Osteoblast (primary cell): Measurements from ENCODE around the gene R3HDM2. TPM values are rescaled to one million over a fixed set of nuclear protein-coding genes. Genes with fewer than 3 reads are reported as not detected.
A peak's percentile ranks its signal among the peaks of the same experiment; 100 is the strongest.

Source experiments
- DNase-seq: peaks from one replicate; pipeline ENCODE4 v3.0.0; 2011; ENCODE audit warnings: low spot score, mixed read lengths; ENCODE audit not compliant: insufficient read length; ENCODE audit errors: missing footprints
- H2AFZ ChIP-seq: 2 replicates; pipeline ENCODE4 v1.6.0; 2011; ENCODE audit warnings: mild to moderate bottlenecking, low read length
- H3K27ac ChIP-seq: 2 replicates; pipeline ENCODE4 v1.5.1; 2011; ENCODE audit warnings: mild to moderate bottlenecking, low read depth, low read length, moderate library complexity
- H3K27me3 ChIP-seq: 2 replicates; pipeline ENCODE4 v1.6.0; 2012; ENCODE audit warnings: mild to moderate bottlenecking, control low read depth, inconsistent platforms, low read length, moderate library complexity; ENCODE audit not compliant: insufficient read depth
- H3K36me3 ChIP-seq: 2 replicates; pipeline ENCODE4 v1.5.1; 2011; ENCODE audit warnings: mild to moderate bottlenecking, low read length, control low read depth, moderate library complexity; ENCODE audit not compliant: insufficient read depth
- H3K4me1 ChIP-seq: 2 replicates; pipeline ENCODE4 v1.5.1; 2011; ENCODE audit warnings: mild to moderate bottlenecking, low read length, control low read depth, moderate library complexity; ENCODE audit not compliant: insufficient read depth
- H3K4me2 ChIP-seq: 2 replicates; pipeline ENCODE4 v1.6.0; 2011; ENCODE audit warnings: mild to moderate bottlenecking, low read length; ENCODE audit not compliant: insufficient read depth
- H3K4me3 ChIP-seq: fragments of 200-600 bp; sonication (generic); 3 replicates; pipeline ENCODE4 v1.5.1; 2012; ENCODE audit warnings: mild to moderate bottlenecking, low read length, inconsistent platforms; ENCODE audit not compliant: insufficient read depth
- H3K79me2 ChIP-seq: 2 replicates; pipeline ENCODE4 v1.6.0; 2012; ENCODE audit warnings: mild to moderate bottlenecking, low read length, control low read depth, inconsistent platforms; ENCODE audit not compliant: insufficient read depth
- H3K9me3 ChIP-seq: 2 replicates; pipeline ENCODE4 v1.5.1; 2011; ENCODE audit warnings: low read depth, low read length, control low read depth
- H4K20me1 ChIP-seq: 2 replicates; pipeline ENCODE4 v1.6.0; 2012; ENCODE audit warnings: mild to moderate bottlenecking, low read length, control low read depth; ENCODE audit not compliant: insufficient read depth
- total RNA-seq: library from RNA; depleted of rRNA; stranded (reverse); fragments of >200 nt; gene quantifications from 2 replicates; pipeline ENCODE4 v1.2.3, GENCODE V29; 2012
- TF ChIP-seq, protein P1 (sequence below): IDR thresholded peaks from 2 replicates; pipeline ENCODE4 v1.5.1; 2011; ENCODE audit warnings: mild to moderate bottlenecking, low read depth, low read length, moderate library complexity; ENCODE audit errors: extremely low read depth

The R3HDM2 gene
- total RNA-seq, 1 donor = 23.2 TPM

DNA sequence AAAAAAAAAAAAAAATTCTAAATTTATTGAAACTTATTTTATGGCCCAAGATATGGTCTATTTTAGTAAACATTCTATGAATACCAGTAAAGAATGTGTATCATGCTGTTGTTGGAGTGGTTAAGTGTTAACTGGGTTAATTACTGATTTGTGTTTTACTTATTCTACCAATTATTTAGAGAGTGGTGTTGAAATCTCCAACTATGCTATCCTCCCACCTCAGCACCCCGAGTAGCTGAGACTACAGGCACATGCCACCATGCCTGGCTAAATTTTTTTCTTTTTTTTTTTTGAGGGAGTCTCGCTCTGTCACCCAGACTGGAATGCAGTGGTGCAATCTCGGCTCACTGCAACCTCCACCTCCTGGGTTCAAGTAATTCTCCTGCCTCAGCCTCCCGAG, 72.2 kb downstream of the R3HDM2 start:
- DNase-seq = no peak
- Histone ChIP-seq H3K4me1 (no peaks in the 10 kb centered on the region), H3K27me3 (no peaks in the 10 kb centered on the region), H2AFZ (no peak overlapping the region), H4K20me1 (no peaks in the 10 kb centered on the region), H3K4me3 (no peak overlapping the region), H3K27ac (no peak overlapping the region), H3K79me2 (no peaks in the 10 kb centered on the region), H3K36me3 (no peaks in the 10 kb centered on the region), H3K4me2 (no peak overlapping the region), H3K9me3 (no peaks in the 10 kb centered on the region)
- TF ChIP-seq, protein P1, sequence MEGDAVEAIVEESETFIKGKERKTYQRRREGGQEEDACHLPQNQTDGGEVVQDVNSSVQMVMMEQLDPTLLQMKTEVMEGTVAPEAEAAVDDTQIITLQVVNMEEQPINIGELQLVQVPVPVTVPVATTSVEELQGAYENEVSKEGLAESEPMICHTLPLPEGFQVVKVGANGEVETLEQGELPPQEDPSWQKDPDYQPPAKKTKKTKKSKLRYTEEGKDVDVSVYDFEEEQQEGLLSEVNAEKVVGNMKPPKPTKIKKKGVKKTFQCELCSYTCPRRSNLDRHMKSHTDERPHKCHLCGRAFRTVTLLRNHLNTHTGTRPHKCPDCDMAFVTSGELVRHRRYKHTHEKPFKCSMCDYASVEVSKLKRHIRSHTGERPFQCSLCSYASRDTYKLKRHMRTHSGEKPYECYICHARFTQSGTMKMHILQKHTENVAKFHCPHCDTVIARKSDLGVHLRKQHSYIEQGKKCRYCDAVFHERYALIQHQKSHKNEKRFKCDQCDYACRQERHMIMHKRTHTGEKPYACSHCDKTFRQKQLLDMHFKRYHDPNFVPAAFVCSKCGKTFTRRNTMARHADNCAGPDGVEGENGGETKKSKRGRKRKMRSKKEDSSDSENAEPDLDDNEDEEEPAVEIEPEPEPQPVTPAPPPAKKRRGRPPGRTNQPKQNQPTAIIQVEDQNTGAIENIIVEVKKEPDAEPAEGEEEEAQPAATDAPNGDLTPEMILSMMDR = no peak

DNA sequence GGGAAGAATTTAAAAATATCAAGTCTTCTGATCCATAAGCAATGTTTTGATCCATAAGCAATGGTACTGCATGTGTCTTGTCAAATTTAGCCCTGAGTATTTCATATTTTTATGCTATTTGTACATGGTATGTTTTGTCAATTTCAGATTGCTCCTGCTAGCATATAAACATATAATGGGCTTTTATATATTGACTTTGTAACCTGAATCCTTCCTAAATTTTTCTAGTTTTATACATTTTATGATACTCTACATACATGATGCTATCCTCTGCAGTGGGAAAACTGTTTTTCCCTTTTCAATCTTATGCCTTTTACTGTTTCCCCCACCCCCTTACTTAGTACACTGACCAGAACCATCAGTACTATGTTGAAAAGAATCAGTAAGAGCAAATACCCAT, 75.1 kb downstream of the R3HDM2 start:
- no peaks in the 10 kb centered on the region for H3K36me3 ChIP-seq
- no peak overlapping the region for H3K4me2 ChIP-seq
- TF ChIP-seq, protein P1 = no peak
- no peaks in the 10 kb centered on the region for H4K20me1 ChIP-seq
- H3K27ac ChIP-seq = no peak overlapping the region
- no peaks in the 10 kb centered on the region for H3K9me3 ChIP-seq
- H3K4me3 ChIP-seq = no peak overlapping the region
- no peaks in the 10 kb centered on the region for H3K4me1 ChIP-seq
- DNase-seq = no peak
- H2AFZ ChIP-seq = no peak overlapping the region
- H3K27me3 ChIP-seq = no peaks in the 10 kb centered on the region
- H3K79me2 ChIP-seq = no peaks in the 10 kb centered on the region

DNA sequence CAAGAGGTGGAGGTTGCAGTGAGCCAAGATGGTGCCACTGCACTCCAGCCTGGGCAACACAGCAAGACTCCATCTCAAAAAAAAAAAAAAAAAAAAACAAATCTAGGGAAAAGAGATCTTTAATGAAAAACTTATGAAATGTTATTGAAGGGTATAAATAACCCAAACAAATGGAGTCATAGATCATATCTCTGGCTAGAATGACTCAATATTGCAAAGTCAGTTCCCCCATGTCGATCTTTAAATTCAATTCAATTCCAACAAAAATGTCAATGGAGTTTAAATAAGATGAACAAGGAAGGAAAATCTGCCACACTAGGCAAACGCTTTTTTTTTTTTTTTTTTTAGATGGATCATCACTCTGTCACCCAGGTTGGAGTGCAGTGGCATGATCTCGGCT, 78.7 kb downstream of the R3HDM2 start:
- H3K79me2 ChIP-seq = no peaks in the 10 kb centered on the region
- no peaks in the 10 kb centered on the region for H3K9me3 ChIP-seq
- no peaks in the 10 kb centered on the region for H4K20me1 ChIP-seq
- H3K27me3 ChIP-seq = no peaks in the 10 kb centered on the region
- no peak for DNase-seq
- no peak overlapping the region for H2AFZ ChIP-seq
- no peak overlapping the region for H3K4me2 ChIP-seq
- no peak overlapping the region for H3K4me3 ChIP-seq
- peaks cover under 1% of the 10 kb centered on the region for H3K36me3 ChIP-seq
- TF ChIP-seq, protein P1 = no peak
- no peaks in the 10 kb centered on the region for H3K4me1 ChIP-seq
- H3K27ac ChIP-seq = no peak overlapping the region

DNA sequence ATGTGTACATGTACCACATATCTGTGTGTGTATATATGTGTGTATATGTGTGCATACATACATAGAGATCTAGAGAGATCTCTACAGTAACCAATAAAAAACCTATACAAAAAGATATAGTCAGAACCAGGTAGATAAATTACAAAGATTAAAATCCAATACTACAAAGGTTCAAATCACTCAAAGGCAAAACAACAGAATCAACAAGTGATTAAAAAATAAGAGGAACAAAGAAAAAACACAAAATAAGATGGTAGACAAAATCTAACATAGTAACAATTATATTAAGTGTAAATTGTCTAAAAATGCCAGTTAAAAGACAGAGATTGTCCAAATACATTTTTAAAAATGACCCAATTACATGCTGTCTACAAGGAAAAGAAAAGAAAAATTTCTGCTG, 83.6 kb downstream of the R3HDM2 start:
- no peaks in the 10 kb centered on the region for H3K9me3 ChIP-seq
- peaks cover 2% of the 10 kb centered on the region for H3K4me1 ChIP-seq
- H3K4me2 ChIP-seq = no peak overlapping the region
- H3K27me3 ChIP-seq = no peaks in the 10 kb centered on the region
- TF ChIP-seq, protein P1 = no peak
- no peak overlapping the region for H3K27ac ChIP-seq
- H3K36me3 ChIP-seq = peaks cover 4% of the 10 kb centered on the region
- H4K20me1 ChIP-seq = no peaks in the 10 kb centered on the region
- DNase-seq = peak; percentile 62
- no peak overlapping the region for H3K4me3 ChIP-seq
- H3K79me2 ChIP-seq = peaks cover 4% of the 10 kb centered on the region
- no peak overlapping the region for H2AFZ ChIP-seq
